IMR-90 (cell line): ENCODE measurements around the gene MAEA.

Source experiments
- CEBPB ChIP-seq: IDR thresholded peaks from 2 replicates; pipeline ENCODE4 v1.6.1; 2012; ENCODE audit warnings: low read depth, low read length, improper control_type of control experiment
- MAFK ChIP-seq: IDR thresholded peaks from 2 replicates; pipeline ENCODE4 v1.6.1; 2012; ENCODE audit warnings: low read depth, low read length, improper control_type of control experiment
- MAZ ChIP-seq: IDR thresholded peaks from 2 replicates; pipeline ENCODE4 v1.6.1; 2012; ENCODE audit warnings: low read depth, mild to moderate bottlenecking, low read length, improper control_type of control experiment, moderate library complexity, borderline replicate concordance
- RAD21 ChIP-seq: IDR thresholded peaks from 2 replicates; pipeline ENCODE4 v1.6.1; 2012; ENCODE audit warnings: low read length, improper control_type of control experiment
- RCOR1 ChIP-seq: IDR thresholded peaks from 2 replicates; pipeline ENCODE4 v1.6.1; 2012; ENCODE audit warnings: mild to moderate bottlenecking, low read length, improper control_type of control experiment; ENCODE audit not compliant: insufficient replicate concordance
- TF ChIP-seq, protein P1 (sequence below): conservative IDR thresholded peaks from 2 replicates; pipeline ENCODE4 v1.5.1; 2012; ENCODE audit warnings: mild to moderate bottlenecking, low read depth, low read length, improper control_type of control experiment

DNA sequence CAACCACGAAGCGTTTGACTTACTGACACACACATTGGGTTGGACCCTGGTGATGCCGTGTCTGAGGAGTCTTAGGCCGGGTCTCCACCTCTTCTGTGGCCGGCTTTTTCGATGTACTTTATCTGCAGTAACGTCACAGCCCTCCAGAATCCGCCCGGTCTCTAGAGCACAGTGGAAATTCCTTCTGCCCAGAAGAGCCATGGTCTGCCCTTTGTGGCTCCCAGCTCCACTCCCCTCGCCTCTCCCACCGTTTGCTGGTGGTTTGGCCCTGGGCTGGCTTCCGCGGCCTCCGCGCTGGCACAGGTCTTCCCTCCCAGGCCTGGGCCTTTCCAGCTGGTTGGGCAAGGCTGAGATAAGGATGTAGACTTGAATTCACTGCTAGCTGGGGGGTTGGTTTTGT is 4.3 kb downstream of the MAEA start:
- TF ChIP-seq, protein P1, sequence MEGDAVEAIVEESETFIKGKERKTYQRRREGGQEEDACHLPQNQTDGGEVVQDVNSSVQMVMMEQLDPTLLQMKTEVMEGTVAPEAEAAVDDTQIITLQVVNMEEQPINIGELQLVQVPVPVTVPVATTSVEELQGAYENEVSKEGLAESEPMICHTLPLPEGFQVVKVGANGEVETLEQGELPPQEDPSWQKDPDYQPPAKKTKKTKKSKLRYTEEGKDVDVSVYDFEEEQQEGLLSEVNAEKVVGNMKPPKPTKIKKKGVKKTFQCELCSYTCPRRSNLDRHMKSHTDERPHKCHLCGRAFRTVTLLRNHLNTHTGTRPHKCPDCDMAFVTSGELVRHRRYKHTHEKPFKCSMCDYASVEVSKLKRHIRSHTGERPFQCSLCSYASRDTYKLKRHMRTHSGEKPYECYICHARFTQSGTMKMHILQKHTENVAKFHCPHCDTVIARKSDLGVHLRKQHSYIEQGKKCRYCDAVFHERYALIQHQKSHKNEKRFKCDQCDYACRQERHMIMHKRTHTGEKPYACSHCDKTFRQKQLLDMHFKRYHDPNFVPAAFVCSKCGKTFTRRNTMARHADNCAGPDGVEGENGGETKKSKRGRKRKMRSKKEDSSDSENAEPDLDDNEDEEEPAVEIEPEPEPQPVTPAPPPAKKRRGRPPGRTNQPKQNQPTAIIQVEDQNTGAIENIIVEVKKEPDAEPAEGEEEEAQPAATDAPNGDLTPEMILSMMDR = no peak
- TF ChIP-seq CEBPB = no peak
- TF ChIP-seq RAD21 = no peak
- TF ChIP-seq MAZ = no peak
- TF ChIP-seq RCOR1 = no peak
- TF ChIP-seq MAFK = no peak
